Stimulated activated CD4-positive, alpha-beta T cell treated with anti-CD3 and anti-CD28 coated beads, Interleukin-2, amount 100 ng/mL, for 4 hours (primary cell): Measurements from ENCODE around the gene RAB11FIP4.
"Not testable (repeated sequence)": the region's sequence is repeated elsewhere in the genome, so short reads cannot be mapped to it uniquely, and the experiment has no call there.

ENCODE experiments used
- DNase-seq: peaks from one replicate; pipeline ENCODE4 v3.0.0-alpha.2; 2020; ENCODE audit warnings: low read depth

Gene RAB11FIP4

GRCh38 chr17:31391496-31391949, at the start of gene RAB11FIP4:
RAB11FIP4 (plus strand) TSS chr17:31391675; CDS start chr17:31391853, 178 bp downstream.
- DNase-seq: no peak

GRCh38 chr17:31345191-31345747, 46.2 kb upstream of the RAB11FIP4 start:
- DNase-seq: not testable (repeated sequence)

- no peak for DNase-seq
Measured at GRCh38 chr17:31349454-31349853, 42.0 kb upstream of the RAB11FIP4 start.

- no peak for DNase-seq
Measured at GRCh38 chr17:31355935-31356334, 35.5 kb upstream of the RAB11FIP4 start.

GRCh38 chr17:31357091-31357490, 34.4 kb upstream of the RAB11FIP4 start:
- DNase-seq: no peak

- DNase-seq: no peak
Measured at GRCh38 chr17:31357839-31358394, 33.6 kb upstream of the RAB11FIP4 start.

- no peak for DNase-seq
Measured at GRCh38 chr17:31364012-31364411, 27.5 kb upstream of the RAB11FIP4 start.

- no peak for DNase-seq
Measured at GRCh38 chr17:31366088-31366487, 25.4 kb upstream of the RAB11FIP4 start.

GRCh38 chr17:31369266-31369665, 22.2 kb upstream of the RAB11FIP4 start:
- no peak for DNase-seq

- no peak for DNase-seq
Measured at GRCh38 chr17:31371511-31372097, 19.9 kb upstream of the RAB11FIP4 start.

- peak; percentile 20 for DNase-seq
Measured at GRCh38 chr17:31373150-31374093, 18.1 kb upstream of the RAB11FIP4 start.

- no peak for DNase-seq
Measured at GRCh38 chr17:31374094-31374447, 17.4 kb upstream of the RAB11FIP4 start.

- DNase-seq: no peak
Measured at GRCh38 chr17:31374503-31374902, 17.0 kb upstream of the RAB11FIP4 start.

GRCh38 chr17:31378638-31379037, 12.8 kb upstream of the RAB11FIP4 start:
- DNase-seq: no peak

GRCh38 chr17:31379597-31380205, 11.8 kb upstream of the RAB11FIP4 start:
- no peak for DNase-seq

GRCh38 chr17:31381165-31381668, 10.3 kb upstream of the RAB11FIP4 start:
- DNase-seq: no peak

GRCh38 chr17:31382668-31383275, 8.7 kb upstream of the RAB11FIP4 start:
- DNase-seq: not testable (repeated sequence)

- not testable (repeated sequence) for DNase-seq
Measured at GRCh38 chr17:31383488-31383887, 8.0 kb upstream of the RAB11FIP4 start.

GRCh38 chr17:31385428-31386285, 5.8 kb upstream of the RAB11FIP4 start:
- DNase-seq: no peak

GRCh38 chr17:31386542-31387075, 4.9 kb upstream of the RAB11FIP4 start:
- DNase-seq: no peak
